HuH-7 (cell line): ENCODE results near the gene HIPK2.

Experiments used
- DNase-seq: peaks from one replicate; pipeline ENCODE4 v3.0.0; 2011; ENCODE audit warnings: low spot score

HIPK2 gene

GRCh38 chr7:139534966-139535651, 242.7 kb downstream of the HIPK2 start:
- DNase-seq = no peak

- no peak for DNase-seq
Measured at GRCh38 chr7:139534096-139534495, 243.7 kb downstream of the HIPK2 start.

- no peak for DNase-seq
Measured at GRCh38 chr7:139532636-139533155, 245.1 kb downstream of the HIPK2 start.

- no peak for DNase-seq
Measured at GRCh38 chr7:139531094-139531493, 246.7 kb downstream of the HIPK2 start.

GRCh38 chr7:139526578-139527544, 250.9 kb downstream of the HIPK2 start:
- DNase-seq = no peak

GRCh38 chr7:139525750-139526149, 252.0 kb downstream of the HIPK2 start:
- DNase-seq = no peak

GRCh38 chr7:139525239-139525638, 252.6 kb downstream of the HIPK2 start:
- no peak for DNase-seq

- no peak for DNase-seq
Measured at GRCh38 chr7:139523968-139524815, 253.6 kb downstream of the HIPK2 start.

- no peak for DNase-seq
Measured at GRCh38 chr7:139523199-139523941, 254.4 kb downstream of the HIPK2 start, which contains the start of gene CLEC2L. CLEC2L (plus strand) TSS chr7:139523685; CDS start chr7:139523928, 243 bp downstream.

GRCh38 chr7:139522830-139523198, 255.0 kb downstream of the HIPK2 start:
- no peak for DNase-seq

GRCh38 chr7:139521439-139521838, 256.4 kb downstream of the HIPK2 start:
- DNase-seq = no peak

- DNase-seq = no peak
Measured at GRCh38 chr7:139515266-139515665, 262.5 kb downstream of the HIPK2 start.
